GM20431 (cell line): Measurements from ENCODE around the gene DNAH8.

Source experiments
- in situ Hi-C: fragments of 300-500 bp; cut with MseI, MboI; formaldehyde crosslinking; loops from one replicate; pipeline ENCODE4 v1.15.0; 2020; ENCODE audit warnings: low sequenced_read_pairs; ENCODE audit not compliant: unreplicated experiment

Gene DNAH8

GRCh38 chr6:39029156-39030011, 314.3 kb downstream of the DNAH8 start:
- in situ Hi-C loops = no loop called here

GRCh38 chr6:39035681-39036080, 320.6 kb downstream of the DNAH8 start:
- in situ Hi-C loops = no loop called here

GRCh38 chr6:39037082-39037508, 322.0 kb downstream of the DNAH8 start:
- in situ Hi-C loops = no loop called here

- in situ Hi-C loops = no loop called here
These were observed 322.6 kb downstream of the DNAH8 start for GRCh38 chr6:39037707-39038106.

GRCh38 chr6:39040080-39040673, 325.1 kb downstream of the DNAH8 start:
- in situ Hi-C loops = no loop called here

- in situ Hi-C loops = no loop called here
These were observed 326.0 kb downstream of the DNAH8 start for GRCh38 chr6:39041072-39041471.

- in situ Hi-C loops = no loop called here
These were observed 328.7 kb downstream of the DNAH8 start for GRCh38 chr6:39043776-39044175.

- in situ Hi-C loops = no loop called here
These were observed 329.1 kb downstream of the DNAH8 start for GRCh38 chr6:39044181-39044580.

GRCh38 chr6:39047434-39048327, 332.6 kb downstream of the DNAH8 start:
- in situ Hi-C loops = no loop called here

- in situ Hi-C loops = no loop called here
These were observed 333.6 kb downstream of the DNAH8 start, which contains the start of gene GLP1R for GRCh38 chr6:39048481-39049399. Gene GLP1R, plus strand, starts transcription at chr6:39048781. Its CDS starts 60 bp downstream, at chr6:39048841.

- in situ Hi-C loops = no loop called here
These were observed 334.6 kb downstream of the DNAH8 start for GRCh38 chr6:39049575-39050283.

GRCh38 chr6:39050453-39051112, 335.5 kb downstream of the DNAH8 start:
- in situ Hi-C loops = no loop called here

GRCh38 chr6:39051399-39052122, 336.4 kb downstream of the DNAH8 start:
- in situ Hi-C loops = no loop called here

- in situ Hi-C loops = no loop called here
These were observed 338.0 kb downstream of the DNAH8 start for GRCh38 chr6:39053016-39053624.

GRCh38 chr6:39053854-39054576, 338.9 kb downstream of the DNAH8 start:
- in situ Hi-C loops = no loop called here

- in situ Hi-C loops = no loop called here
These were observed 339.5 kb downstream of the DNAH8 start for GRCh38 chr6:39054577-39055142.
